GM12872 (cell line): ENCODE data around the gene GBP1.

Source experiments
- TF ChIP-seq, protein P1 (sequence below): IDR thresholded peaks from 3 replicates; pipeline ENCODE4 v1.5.1; 2011; ENCODE audit warnings: low read depth, mild to moderate bottlenecking, low read length, moderate library complexity; ENCODE audit not compliant: insufficient read depth

Gene GBP1

DNA sequence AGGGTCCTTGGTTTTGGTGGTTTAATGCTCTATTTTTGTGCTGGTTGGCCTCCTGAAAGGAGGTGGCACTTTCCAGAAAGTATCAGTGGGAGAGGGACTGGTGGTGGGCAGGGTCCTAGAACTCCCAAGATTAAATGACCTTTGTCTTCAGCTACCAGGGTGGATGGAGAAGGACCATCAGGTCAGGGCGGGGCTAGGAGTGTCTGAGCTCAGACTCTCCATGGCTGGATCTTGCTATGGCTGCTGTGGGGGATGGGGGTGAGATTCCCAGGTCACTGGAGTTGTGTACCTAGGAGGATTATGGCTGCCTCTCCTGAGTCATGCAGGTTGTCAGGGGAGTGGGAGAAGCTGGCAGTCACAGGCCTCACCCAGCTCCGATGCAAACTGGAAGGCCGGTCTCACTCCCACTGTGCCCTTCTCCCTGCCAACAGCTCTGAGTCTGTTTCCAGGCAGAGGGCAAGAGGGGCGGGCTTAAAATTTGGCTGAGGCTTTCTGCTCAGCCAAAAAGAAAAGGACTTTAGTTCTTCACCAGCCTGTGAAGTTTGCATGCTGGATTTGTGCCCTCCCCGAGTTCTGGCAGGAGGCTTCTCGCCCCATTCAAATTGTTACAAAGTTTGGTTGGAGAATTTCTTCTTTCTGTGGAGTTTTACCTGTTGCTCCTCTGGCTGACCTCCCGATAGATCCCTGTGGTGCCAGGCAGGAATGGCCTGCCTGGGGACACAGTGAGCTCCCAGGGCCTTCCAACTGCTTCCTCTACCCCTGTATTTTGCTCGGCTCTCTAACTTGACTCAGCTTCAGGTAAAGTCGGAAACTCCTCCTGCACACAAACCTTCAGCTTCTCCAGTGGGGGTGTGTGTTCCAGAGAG lies 59.5 kb downstream of the GBP1 start:
- TF ChIP-seq, protein P1, sequence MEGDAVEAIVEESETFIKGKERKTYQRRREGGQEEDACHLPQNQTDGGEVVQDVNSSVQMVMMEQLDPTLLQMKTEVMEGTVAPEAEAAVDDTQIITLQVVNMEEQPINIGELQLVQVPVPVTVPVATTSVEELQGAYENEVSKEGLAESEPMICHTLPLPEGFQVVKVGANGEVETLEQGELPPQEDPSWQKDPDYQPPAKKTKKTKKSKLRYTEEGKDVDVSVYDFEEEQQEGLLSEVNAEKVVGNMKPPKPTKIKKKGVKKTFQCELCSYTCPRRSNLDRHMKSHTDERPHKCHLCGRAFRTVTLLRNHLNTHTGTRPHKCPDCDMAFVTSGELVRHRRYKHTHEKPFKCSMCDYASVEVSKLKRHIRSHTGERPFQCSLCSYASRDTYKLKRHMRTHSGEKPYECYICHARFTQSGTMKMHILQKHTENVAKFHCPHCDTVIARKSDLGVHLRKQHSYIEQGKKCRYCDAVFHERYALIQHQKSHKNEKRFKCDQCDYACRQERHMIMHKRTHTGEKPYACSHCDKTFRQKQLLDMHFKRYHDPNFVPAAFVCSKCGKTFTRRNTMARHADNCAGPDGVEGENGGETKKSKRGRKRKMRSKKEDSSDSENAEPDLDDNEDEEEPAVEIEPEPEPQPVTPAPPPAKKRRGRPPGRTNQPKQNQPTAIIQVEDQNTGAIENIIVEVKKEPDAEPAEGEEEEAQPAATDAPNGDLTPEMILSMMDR, result no peak
